GM10266 (cell line): ENCODE results near the gene FUT3.

Experiments used
- DNase-seq: peaks from one replicate; pipeline ENCODE4 v3.0.0; 2012; ENCODE audit errors: extremely low spot score
- TF ChIP-seq, protein P1 (sequence below): IDR thresholded peaks from 2 replicates; pipeline ENCODE4 v1.5.1; 2012; ENCODE audit warnings: mild to moderate bottlenecking, low read depth; ENCODE audit not compliant: control insufficient read depth, insufficient read depth; ENCODE audit errors: missing control alignments

The FUT3 gene

DNA sequence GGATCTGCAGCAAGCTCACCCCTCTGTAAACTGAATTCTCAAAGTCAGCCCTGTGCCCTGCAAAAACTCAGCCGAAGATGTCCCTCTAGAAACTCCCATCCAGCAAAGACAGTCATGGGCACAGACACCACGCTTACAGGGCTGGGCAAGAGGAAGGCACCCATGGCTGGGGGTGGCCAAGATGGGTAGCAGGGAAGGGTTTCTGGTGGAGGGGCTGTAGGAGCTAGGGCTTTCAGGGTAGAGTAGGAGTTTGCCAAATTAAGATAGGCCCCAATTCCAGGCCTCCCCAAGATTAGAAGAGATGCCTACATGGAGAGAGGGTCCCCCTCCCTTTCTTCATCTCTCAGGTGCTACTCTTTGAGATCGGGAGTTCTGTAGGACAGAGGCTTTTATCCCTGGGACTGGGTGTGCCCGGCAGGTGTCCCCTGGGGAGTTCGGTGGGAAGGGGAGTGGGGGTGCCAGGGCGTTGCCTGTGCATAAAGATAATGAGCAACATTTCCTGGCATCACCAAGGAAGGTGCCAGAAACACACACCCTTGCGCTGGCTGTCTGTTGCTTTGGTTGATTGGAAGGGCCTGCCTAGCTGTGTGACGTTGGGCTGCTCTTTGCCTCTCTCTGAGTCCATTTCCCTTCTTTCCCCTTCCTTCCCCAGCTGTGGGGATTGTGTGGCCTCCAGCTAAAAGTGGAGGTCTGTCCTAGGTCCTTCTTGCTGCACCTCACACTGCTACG, 37.0 kb downstream of the FUT3 start:
- TF ChIP-seq, protein P1, sequence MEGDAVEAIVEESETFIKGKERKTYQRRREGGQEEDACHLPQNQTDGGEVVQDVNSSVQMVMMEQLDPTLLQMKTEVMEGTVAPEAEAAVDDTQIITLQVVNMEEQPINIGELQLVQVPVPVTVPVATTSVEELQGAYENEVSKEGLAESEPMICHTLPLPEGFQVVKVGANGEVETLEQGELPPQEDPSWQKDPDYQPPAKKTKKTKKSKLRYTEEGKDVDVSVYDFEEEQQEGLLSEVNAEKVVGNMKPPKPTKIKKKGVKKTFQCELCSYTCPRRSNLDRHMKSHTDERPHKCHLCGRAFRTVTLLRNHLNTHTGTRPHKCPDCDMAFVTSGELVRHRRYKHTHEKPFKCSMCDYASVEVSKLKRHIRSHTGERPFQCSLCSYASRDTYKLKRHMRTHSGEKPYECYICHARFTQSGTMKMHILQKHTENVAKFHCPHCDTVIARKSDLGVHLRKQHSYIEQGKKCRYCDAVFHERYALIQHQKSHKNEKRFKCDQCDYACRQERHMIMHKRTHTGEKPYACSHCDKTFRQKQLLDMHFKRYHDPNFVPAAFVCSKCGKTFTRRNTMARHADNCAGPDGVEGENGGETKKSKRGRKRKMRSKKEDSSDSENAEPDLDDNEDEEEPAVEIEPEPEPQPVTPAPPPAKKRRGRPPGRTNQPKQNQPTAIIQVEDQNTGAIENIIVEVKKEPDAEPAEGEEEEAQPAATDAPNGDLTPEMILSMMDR: no peak
- no peak for DNase-seq

DNA sequence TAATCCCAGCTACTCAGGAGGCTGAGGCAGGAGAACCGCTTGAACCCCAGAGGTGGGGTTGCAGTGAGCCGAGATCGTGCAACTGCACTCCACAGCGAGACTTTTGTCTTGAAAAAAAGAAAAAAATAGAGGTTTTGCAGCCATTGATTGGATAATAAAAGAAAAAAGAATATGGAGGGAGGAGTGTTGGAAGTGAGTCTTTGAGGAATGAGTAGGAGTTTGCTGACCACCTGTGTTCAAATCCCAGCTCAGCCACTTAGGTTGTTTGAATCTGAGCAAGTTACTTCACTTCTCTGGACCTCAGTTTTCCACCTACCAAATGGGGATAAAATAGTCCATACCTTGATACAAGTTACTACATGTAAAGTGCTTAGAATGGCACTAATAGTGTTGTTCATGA, 40.1 kb downstream of the FUT3 start:
- no peak for DNase-seq
- TF ChIP-seq, protein P1: no peak

DNA sequence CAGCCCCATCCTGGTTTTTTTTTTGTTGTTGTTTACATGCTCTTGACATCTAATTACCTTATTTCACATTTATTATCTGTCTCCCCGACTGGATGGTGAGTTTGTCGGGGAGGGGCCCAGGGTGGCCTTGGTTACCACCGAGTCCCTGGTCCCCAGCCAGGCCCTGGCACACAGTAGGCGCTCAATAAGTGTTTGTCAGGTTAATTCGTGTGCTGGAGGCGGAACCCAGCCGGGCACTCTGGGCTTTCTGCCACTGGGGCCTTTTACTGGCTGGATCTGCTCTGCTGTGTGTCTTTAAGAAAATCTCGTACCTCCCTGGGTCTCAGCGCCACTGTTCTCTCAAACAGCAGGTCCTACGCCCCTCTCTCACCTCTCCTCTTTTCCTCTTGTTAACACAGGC, 41.8 kb downstream of the FUT3 start:
- TF ChIP-seq, protein P1: no peak

DNA sequence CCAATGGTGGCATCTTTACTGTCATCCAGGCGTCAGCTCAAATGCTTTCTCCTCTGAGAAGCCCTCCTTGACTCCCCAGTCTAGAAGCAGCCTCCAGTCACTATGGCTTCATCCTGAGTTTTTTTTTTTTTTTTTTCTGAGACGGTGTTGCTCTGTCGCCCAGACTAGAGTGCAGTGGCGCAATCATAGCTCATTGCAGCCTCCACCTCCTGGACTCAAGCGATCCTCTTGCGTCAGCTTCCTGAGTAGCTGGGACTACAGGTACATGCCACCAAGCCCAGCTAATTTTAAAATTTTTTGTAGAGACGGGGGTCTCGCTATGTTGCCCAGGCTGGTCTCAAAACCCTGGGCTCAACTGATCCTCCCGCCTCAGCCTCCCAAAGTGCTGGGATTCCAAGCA, 42.2 kb downstream of the FUT3 start:
- TF ChIP-seq, protein P1: no peak
- DNase-seq: no peak

More for the DNA sequence above, 41.8 kb downstream of the FUT3 start:
- no peak for DNase-seq

DNA sequence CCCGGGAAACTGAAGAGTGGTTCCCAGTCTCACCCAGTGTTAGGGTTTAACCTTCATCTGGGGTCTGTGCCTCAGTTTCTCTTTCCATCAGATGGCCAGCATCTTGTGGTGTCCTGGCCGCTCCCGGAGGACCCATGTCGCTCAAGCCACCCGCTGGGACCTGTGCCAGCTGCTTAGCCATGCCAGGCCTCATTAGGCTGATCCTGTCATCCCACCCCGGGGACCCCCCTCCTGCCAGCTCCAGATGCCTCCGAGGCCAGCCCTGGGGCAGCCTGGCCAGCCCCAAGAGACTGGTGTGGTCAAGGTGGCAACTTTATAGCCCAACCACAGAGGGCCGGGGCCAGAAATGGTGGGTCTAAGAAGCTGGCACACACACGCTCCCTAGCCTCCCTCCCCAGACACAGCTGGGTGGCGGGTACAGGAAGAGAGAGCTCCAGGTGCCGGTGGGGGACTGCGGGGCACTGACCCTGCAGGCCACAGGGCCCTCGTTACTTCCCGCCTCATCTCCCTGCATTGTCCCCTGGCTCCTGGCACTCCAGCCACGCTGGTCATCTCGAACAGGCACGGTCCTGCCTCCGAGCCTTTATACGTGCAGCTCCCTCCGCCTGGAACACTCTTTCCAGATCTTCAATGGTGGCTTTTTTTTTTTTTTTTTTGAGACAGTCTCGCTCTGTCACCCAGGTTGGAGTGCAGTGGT, 43.0 kb downstream of the FUT3 start:
- no peak for DNase-seq
- TF ChIP-seq, protein P1: no peak

DNA sequence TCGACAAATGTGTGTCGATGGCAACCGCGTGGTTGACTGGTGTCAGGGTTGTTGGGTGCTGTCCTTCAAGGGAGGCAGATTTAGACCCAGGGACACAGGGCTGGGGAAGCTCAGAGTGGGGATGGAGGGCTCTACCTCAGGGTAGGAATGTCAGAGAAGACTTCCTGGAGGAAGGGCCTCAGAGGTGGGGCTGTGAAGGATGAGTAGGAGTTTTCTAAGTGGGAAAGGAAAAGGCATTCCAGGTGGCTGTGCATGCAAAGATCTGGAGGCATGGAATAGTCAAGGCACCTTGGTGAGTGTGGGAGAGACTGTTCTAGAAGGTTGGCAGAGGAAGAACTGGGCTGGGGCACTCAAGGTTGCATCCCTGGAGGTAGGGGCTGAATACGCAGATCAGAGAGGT, 44.3 kb downstream of the FUT3 start:
- no peak for DNase-seq
- TF ChIP-seq, protein P1: no peak

DNA sequence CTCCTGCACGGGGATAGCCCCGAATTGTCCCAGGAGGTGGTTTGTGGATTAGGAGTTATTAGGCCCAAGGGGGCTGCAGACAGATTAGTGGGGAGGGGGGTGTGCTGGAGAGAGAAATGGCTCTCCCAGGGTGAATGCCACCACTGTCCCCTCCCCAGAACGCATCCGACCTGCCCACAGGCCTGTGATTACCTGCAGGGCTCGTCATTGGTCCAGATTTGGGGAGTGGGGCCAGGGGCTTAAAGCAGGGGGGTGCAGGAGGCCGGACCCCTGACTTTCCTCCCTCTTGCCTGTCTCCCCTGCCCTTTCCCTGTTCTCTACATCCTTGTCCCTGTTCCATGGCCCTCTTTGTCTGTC, 45.1 kb downstream of the FUT3 start:
- no peak for DNase-seq
- TF ChIP-seq, protein P1: no peak
